ENCODE data around the gene ZNF768.
A peak's percentile ranks its signal among the peaks of the same experiment; 100 is the strongest.

The ZNF768 gene

DNA sequence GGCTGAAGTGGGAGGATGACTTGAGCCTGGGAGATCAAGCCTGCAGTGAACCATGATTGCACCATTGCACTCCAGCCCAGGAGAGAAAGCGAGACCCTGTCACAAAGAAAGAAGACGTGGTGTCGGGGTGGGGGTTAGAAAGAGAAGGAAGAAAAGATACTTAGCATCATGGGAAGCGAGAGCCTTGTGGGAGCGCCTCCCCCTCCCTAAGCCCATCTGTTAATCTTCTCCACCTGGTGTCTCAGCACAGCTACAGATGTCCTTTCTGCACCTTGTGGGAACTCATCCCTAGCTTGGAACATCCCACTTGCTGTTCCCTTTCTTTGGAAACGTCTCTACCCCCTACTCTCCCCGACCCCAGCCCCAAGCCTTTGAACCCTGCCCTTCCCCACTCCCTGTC is 39.2 kb upstream of the ZNF768 start:
- Mint-ChIP-seq H3K27me3 (ENCODE audit: low read depth, poor library complexity) (peaks cover 22% of the 10 kb centered on the region), H3K9me3 (no peaks in the 10 kb centered on the region), H3K4me1 (peaks cover 32% of the 10 kb centered on the region), H3K27ac (no peak overlapping the region), H3K4me3 (no peak overlapping the region), H3K36me3 (ENCODE audit: low read depth) (no peaks in the 10 kb centered on the region)
- TF ChIP-seq CTCF (IDR thresholded peaks at IDR 0.05), result no peak
- no peak for DNase-seq

- H3K4me1 Mint-ChIP-seq, result peaks cover 42% of the 10 kb centered on the region
- H3K4me3 Mint-ChIP-seq, result no peak overlapping the region
These were observed 35.7 kb upstream of the ZNF768 start for GRCh38 chr16:30562021-30562420.

DNA sequence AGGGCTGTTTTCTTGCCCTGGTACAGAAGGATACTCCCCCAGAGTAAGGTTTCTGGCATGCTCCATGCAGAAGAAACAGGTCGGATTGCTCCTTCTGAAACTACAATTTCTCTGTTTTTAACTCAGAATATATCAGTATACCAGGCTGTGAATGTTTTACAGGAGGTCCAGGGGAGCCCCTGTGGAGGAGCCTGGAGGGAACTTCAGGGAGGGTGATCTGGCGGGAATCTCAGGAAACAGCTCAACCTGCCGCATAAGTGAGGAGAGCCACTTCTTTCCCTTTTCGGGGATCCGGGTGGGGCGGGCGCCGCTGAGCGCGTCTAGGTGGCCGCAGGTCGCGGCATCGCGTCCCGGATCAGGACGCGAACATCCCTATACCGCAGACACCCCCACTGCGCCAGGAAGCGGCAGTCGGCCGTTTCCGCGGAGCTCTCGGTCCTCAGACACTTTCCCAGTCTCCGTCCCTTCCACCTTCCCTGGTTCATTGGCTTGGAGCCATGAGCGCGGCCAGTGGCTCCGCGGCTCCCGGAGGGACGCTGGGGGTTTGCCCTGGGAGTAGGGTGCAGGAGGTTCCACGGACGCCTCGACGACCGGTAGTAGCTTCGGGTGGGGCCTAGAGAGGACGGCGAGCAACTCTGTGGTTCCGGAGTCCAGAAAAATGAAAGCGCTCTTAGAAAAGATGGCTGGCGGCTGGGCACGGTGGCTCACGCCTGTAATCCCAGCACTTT is 34.9 kb upstream of the ZNF768 start:
- H3K4me1 Mint-ChIP-seq, result peaks cover 43% of the 10 kb centered on the region
- DNase-seq, result no peak
- peaks cover 21% of the 10 kb centered on the region for H3K27me3 Mint-ChIP-seq (ENCODE audit: low read depth, poor library complexity)
- H3K9me3 Mint-ChIP-seq, result no peaks in the 10 kb centered on the region
- peak overlapping the region; percentile 48 for H3K4me3 Mint-ChIP-seq
- TF ChIP-seq CTCF (IDR thresholded peaks at IDR 0.05), result no peak
- peak overlapping the region; percentile 89 for H3K27ac Mint-ChIP-seq
- H3K36me3 Mint-ChIP-seq (ENCODE audit: low read depth), result peaks cover 2% of the 10 kb centered on the region

More at GRCh38 chr16:30562021-30562420, 35.7 kb upstream of the ZNF768 start:
- TF ChIP-seq CTCF (IDR thresholded peaks at IDR 0.05), result no peak
- peaks cover 27% of the 10 kb centered on the region for H3K27me3 Mint-ChIP-seq (ENCODE audit: low read depth, poor library complexity)
- H3K27ac Mint-ChIP-seq, result no peak overlapping the region
- H3K36me3 Mint-ChIP-seq (ENCODE audit: low read depth), result no peaks in the 10 kb centered on the region
- DNase-seq, result no peak
- H3K9me3 Mint-ChIP-seq, result no peaks in the 10 kb centered on the region

DNA sequence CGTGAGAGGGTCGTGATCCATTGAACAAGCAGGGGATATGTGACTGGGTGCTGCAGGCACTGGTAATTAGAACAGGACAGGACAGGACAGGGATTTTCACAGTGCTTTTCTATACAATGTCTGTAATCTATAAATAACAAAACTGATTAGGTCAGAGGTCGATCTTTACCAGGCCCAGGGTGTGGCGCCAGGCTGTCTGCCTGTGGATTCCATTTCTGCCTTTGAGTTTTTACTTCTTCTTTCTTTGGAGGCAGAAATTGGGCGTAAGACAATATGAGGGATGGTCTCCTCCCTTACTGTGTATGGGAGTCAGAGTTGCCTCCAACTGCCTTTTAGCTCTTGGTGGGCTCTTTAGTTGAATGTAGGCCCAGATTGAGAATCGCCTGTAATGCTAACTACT is 33.3 kb upstream of the ZNF768 start:
- Mint-ChIP-seq H3K9me3 (no peaks in the 10 kb centered on the region), H3K27me3 (ENCODE audit: low read depth, poor library complexity) (peaks cover 19% of the 10 kb centered on the region), H3K4me1 (peaks cover 39% of the 10 kb centered on the region), H3K4me3 (peak overlapping the region; percentile 17), H3K36me3 (ENCODE audit: low read depth) (peaks cover 7% of the 10 kb centered on the region), H3K27ac (no peak overlapping the region)
- no peak for DNase-seq
- no peak for TF ChIP-seq CTCF (IDR thresholded peaks at IDR 0.05)

- TF ChIP-seq CTCF (IDR thresholded peaks at IDR 0.05), result no peak
- H3K36me3 Mint-ChIP-seq (ENCODE audit: low read depth), result peaks cover 15% of the 10 kb centered on the region
- H3K27me3 Mint-ChIP-seq (ENCODE audit: low read depth, poor library complexity), result peaks cover 19% of the 10 kb centered on the region
- H3K9me3 Mint-ChIP-seq, result no peaks in the 10 kb centered on the region
- DNase-seq, result no peak
- peak overlapping the region; percentile 90 for H3K27ac Mint-ChIP-seq
- peaks cover 33% of the 10 kb centered on the region for H3K4me1 Mint-ChIP-seq
- H3K4me3 Mint-ChIP-seq, result peak overlapping the region; percentile 86
These were observed 32.5 kb upstream of the ZNF768 start for GRCh38 chr16:30558789-30559377.

Measured in nephron progenitor cell (in vitro differentiated cells).